ENCODE data around the gene DUSP7.
"Not testable (repeated sequence)": the region's sequence is repeated elsewhere in the genome, so short reads cannot be mapped to it uniquely, and the experiment has no call there.

DUSP7 gene

DNA sequence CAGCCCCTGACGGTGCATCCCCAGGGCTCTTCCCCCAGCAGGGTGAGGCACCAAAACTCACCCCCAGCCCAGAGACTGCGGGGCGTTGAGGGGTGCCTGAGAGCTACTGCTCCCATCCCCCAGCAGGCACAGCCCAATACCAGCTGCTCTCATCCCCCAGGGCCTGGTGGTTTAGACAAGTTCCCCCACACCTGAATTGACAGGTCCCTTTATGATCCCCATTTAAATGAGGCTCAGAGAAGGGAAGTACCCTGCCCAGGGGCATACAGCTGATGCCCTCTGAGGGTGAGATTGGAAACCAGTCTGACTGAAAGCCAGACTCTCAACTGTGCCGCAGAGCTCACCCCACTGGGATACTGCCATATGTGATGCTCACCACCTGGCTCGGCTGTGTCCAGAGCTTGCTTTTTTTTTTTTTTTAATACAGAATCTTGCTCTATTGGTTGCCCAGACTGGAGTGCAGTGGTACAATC, 20.1 kb downstream of the DUSP7 start:
- no peak overlapping the region for H3K27ac ChIP-seq
- TF ChIP-seq, protein P1, sequence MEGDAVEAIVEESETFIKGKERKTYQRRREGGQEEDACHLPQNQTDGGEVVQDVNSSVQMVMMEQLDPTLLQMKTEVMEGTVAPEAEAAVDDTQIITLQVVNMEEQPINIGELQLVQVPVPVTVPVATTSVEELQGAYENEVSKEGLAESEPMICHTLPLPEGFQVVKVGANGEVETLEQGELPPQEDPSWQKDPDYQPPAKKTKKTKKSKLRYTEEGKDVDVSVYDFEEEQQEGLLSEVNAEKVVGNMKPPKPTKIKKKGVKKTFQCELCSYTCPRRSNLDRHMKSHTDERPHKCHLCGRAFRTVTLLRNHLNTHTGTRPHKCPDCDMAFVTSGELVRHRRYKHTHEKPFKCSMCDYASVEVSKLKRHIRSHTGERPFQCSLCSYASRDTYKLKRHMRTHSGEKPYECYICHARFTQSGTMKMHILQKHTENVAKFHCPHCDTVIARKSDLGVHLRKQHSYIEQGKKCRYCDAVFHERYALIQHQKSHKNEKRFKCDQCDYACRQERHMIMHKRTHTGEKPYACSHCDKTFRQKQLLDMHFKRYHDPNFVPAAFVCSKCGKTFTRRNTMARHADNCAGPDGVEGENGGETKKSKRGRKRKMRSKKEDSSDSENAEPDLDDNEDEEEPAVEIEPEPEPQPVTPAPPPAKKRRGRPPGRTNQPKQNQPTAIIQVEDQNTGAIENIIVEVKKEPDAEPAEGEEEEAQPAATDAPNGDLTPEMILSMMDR (conservative IDR thresholded peaks at IDR 0.05) = no peak

DNA sequence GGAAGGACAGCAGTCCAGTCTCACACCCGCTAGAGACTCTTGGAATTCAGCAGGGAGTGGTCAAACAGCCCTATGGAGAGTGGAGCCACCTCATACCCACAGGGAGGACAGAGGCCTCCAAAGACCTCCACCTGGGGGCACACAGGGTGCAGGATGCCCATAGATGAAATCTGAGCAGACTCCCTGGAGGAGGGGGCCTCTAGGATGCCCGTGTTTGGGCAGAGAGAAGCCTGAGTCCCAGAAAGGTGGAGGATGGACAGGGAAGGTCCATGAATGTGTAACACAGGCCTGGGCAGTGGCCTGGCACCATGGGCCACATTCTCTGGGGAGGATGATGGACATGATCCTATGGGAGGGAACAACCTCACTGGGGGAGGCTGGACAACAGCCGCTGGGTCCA, 21.7 kb downstream of the DUSP7 start:
- H3K27ac ChIP-seq = no peak overlapping the region
- TF ChIP-seq, protein P1 (conservative IDR thresholded peaks at IDR 0.05) = no peak

DNA sequence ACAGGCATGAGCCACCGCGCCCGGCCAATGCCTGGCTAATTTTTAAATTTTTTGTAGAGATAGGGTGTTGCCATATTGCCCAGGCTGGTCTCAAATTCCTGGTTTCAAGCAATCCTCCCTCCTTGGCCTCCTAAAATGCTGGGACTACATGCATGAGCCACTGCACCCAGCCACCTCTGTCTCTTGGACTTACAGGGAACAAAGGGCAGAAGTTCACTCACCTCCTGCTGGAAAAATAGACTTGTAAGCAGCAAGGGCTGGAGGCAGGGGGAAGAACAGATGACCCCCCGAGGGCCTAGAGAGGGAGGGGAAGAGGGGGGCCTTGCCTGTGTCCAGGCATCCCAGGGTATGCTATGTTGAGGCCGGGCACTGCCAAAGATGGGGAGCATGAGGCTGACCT, 22.2 kb downstream of the DUSP7 start:
- TF ChIP-seq, protein P1 (conservative IDR thresholded peaks at IDR 0.05) = no peak

DNA sequence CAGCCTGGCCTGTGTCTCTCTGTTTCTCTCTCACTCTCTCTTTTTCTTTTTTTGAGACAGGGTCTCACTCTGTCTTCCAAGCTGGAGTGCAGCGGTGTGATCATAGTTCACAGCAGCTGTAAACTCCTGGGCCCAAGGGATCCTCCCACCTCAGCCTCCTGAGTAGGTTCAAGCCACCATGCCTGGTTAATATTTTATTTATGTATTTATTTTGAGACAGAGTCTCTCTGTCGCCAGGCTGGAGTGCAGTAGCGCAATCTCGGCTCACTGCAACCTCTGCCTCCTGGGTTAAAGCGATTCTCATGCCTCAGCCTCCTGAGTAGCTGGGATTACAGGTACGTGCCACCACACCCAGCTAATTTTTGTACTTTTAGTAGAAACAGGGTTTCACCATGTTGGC, 22.6 kb downstream of the DUSP7 start:
- not testable (repeated sequence) for H3K27ac ChIP-seq

More for the DNA sequence above, 22.2 kb downstream of the DUSP7 start:
- no peak overlapping the region for H3K27ac ChIP-seq

DNA sequence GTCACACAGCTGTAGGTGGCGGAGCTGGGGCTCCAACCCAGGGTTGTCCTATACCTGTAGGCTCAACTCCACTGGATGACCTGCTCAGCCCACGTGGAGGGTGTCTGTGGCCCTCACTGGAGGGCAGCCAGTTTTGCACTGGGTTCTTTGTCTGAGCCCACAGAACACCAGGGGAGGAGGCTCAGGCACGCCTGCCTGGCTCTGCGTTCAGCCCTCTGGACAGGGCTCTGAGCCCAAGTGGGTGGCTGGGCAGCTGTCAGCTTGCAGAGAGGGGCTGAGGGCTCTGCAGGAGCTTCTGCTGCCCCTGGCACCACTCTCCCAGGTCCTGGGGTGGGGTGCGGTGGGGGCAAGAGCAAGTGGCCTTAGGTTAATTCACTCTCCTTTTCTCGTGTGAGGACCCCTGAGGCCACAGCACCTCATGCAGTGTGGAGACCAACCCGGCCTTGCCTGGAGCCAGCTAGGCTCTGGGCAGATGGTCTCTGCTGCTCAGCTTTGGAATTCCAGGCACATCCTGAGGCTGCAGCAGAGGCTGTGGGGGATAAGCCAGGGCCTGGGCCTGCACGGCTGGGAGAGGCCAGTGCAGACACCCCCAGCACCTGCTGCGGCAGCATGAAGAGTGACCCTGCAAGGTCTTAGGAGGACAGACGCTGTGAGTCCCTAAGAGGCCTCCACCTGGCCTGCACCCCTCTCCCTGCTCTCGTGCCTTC, 23.5 kb downstream of the DUSP7 start:
- no peak overlapping the region for H3K27ac ChIP-seq
- TF ChIP-seq, protein P1 (conservative IDR thresholded peaks at IDR 0.05) = no peak

DNA sequence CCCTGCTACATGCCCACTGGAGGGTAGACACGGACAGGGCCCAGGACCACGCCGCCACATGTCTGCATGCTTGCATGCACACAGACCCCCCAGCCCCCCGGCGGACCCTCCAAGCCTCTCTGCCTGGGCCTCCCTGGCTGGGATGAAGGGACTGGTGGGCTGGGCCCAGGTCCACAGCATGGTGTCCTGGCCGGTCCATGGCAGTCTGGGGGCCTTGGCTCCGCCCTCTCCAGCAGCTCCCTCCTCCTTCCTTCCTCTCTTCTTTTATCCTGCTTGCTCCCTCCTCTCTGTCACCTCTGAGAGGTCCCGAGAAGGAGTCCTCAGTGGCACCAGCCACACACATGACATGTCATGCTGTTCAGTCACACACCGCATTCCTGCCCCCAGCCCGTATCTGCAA, 24.5 kb downstream of the DUSP7 start:
- TF ChIP-seq, protein P1 (conservative IDR thresholded peaks at IDR 0.05) = no peak
- no peak overlapping the region for H3K27ac ChIP-seq

DNA sequence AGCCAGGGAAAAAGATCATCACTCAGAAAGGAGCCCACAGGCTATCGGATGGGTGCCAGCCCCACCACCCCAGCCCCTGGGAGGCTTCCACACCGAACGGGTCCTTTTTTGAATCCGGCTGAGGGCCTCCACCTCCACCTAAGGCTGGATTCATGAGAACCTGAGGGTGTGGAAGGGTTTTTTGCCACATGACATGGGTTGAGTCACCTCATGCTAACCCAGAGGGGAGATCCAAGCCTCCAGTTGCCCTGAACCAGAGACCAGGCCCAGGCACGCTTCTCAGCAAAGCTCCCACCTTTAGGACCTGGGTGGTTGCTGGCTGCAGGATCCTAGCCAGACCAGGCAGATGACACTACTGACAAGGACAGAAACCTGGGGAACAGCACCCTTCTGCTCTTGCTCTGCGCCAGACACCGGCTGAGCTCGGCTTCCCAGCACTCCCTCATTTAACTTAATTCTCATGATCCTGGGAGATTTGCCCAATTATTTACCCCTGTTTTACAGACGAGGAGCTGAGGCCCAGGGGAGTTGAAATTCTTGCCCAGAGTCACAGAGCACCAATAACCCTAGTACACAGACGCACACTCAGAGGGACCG, 25.6 kb downstream of the DUSP7 start:
- no peak overlapping the region for H3K27ac ChIP-seq
- TF ChIP-seq, protein P1 (conservative IDR thresholded peaks at IDR 0.05) = no peak

DNA sequence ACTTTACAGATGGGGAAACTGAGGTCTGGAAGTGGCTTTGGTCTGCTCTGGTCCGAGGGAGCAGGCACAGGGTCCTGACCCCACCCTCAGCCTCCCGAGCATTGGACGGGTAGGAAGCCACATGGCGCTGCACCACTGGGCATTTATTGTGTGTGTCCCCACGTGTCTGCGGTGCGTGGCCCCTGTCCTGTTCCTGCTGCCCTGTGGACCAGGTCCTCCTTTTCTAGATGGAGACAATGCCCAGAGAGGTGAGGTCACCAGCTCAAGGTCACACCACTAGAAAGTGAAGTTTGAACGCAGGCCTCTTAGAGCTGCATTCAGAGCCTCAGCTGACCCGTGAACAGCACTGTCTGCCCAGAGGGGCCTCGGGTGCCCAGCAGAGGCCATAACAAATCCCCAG, 26.8 kb downstream of the DUSP7 start:
- TF ChIP-seq, protein P1 (conservative IDR thresholded peaks at IDR 0.05) = no peak
- no peak overlapping the region for H3K27ac ChIP-seq
